Neural progenitor cell (in vitro differentiated cells): Measurements from ENCODE around the gene FBLN1. TPM values are rescaled to one million over a fixed set of nuclear protein-coding genes. Genes with fewer than 3 reads are reported as not detected.

ENCODE experiments used
- DNase-seq: peaks from one replicate; pipeline ENCODE4 v3.0.0-alpha.2; 2016; ENCODE audit warnings: low spot score
- H2AFZ ChIP-seq: fragments of 200-600 bp; sonication (generic); replicated peaks from 2 replicates; pipeline ENCODE4 v1.6.1; 2016; ENCODE audit warnings: antibody characterized with exemption
- H3F3A ChIP-seq: fragments of 200-600 bp; sonication (generic); 2 replicates; pipeline ENCODE4 v1.6.1; 2016; ENCODE audit warnings: antibody characterized with exemption, low read depth
- H3K27ac ChIP-seq: fragments of 200-600 bp; sonication (generic); 2 replicates; pipeline ENCODE4 v1.5.1; 2016; ENCODE audit warnings: mild to moderate bottlenecking
- H3K27me3 ChIP-seq: fragments of 200-600 bp; sonication (generic); 2 replicates; pipeline ENCODE4 v1.6.1; 2016; ENCODE audit warnings: mild to moderate bottlenecking, moderate library complexity
- H3K36me3 ChIP-seq: fragments of 200-600 bp; sonication (generic); 2 replicates; pipeline ENCODE4 v1.5.1; 2016
- H3K4me1 ChIP-seq: fragments of 200-600 bp; sonication (generic); 2 replicates; pipeline ENCODE4 v1.6.1; 2016; ENCODE audit warnings: mixed run types
- H3K4me2 ChIP-seq: fragments of 200-600 bp; sonication (generic); 2 replicates; pipeline ENCODE4 v1.6.1; 2016
- H3K4me3 ChIP-seq: fragments of 200-600 bp; sonication (generic); 2 replicates; pipeline ENCODE4 v1.5.1; 2016
- H3K79me2 ChIP-seq: fragments of 200-600 bp; sonication (generic); 2 replicates; pipeline ENCODE4 v1.6.1; 2016; ENCODE audit warnings: low read depth
- H3K9ac ChIP-seq: fragments of 200-600 bp; sonication (generic); 2 replicates; pipeline ENCODE4 v1.6.1; 2016
- H3K9me3 ChIP-seq: fragments of 200-600 bp; sonication (generic); 2 replicates; pipeline ENCODE4 v1.5.1; 2016; ENCODE audit warnings: low read depth
- H4K20me1 ChIP-seq: fragments of 200-600 bp; sonication (generic); 2 replicates; pipeline ENCODE4 v1.6.1; 2016; ENCODE audit warnings: low read depth
- H3K27ac Mint-ChIP-seq: 3 replicates; pipeline ENCODE4 v1.8.0; 2021; ENCODE audit warnings: mixed read lengths
- H3K27me3 Mint-ChIP-seq: 2 replicates; pipeline ENCODE4 v1.8.0; 2022; ENCODE audit warnings: low read depth, mild to moderate bottlenecking, inconsistent platforms, moderate library complexity, mixed read lengths; ENCODE audit not compliant: insufficient read depth
- H3K36me3 Mint-ChIP-seq: 3 replicates; pipeline ENCODE4 v1.8.0; 2021; ENCODE audit warnings: mixed read lengths
- H3K4me1 Mint-ChIP-seq: 3 replicates; pipeline ENCODE4 v1.8.0; 2021; ENCODE audit warnings: mixed read lengths
- H3K4me3 Mint-ChIP-seq: 3 replicates; pipeline ENCODE4 v1.8.0; 2021; ENCODE audit warnings: mild to moderate bottlenecking, moderate library complexity, mixed read lengths
- H3K9me3 Mint-ChIP-seq: 3 replicates; pipeline ENCODE4 v1.8.0; 2020; ENCODE audit warnings: mixed read lengths
- EZH2 ChIP-seq: fragments of 200-600 bp; sonication (generic); IDR thresholded peaks from 2 replicates; pipeline ENCODE4 v1.6.1; 2017; ENCODE audit warnings: antibody characterized with exemption, mild to moderate bottlenecking, moderate library complexity
- EZH2phosphoT487 ChIP-seq: fragments of 200-600 bp; sonication (generic); IDR thresholded peaks from 2 replicates; pipeline ENCODE4 v1.6.1; 2017; ENCODE audit warnings: antibody characterized with exemption
- total RNA-seq: library from RNA; depleted of rRNA; stranded (reverse); fragments of >200 nt; gene quantifications from 2 replicates; pipeline ENCODE4 v1.2.3, GENCODE V29; 2015; ENCODE audit warnings: low replicate concordance
- TF ChIP-seq, protein P1 (sequence below): fragments of 200-600 bp; sonication (generic); IDR thresholded peaks from 2 replicates; pipeline ENCODE4 v1.5.1; 2017; ENCODE audit warnings: antibody characterized with exemption, mild to moderate bottlenecking

Gene FBLN1
- total RNA-seq, 1 donor from 2014 or later, result 84.3 TPM

DNA sequence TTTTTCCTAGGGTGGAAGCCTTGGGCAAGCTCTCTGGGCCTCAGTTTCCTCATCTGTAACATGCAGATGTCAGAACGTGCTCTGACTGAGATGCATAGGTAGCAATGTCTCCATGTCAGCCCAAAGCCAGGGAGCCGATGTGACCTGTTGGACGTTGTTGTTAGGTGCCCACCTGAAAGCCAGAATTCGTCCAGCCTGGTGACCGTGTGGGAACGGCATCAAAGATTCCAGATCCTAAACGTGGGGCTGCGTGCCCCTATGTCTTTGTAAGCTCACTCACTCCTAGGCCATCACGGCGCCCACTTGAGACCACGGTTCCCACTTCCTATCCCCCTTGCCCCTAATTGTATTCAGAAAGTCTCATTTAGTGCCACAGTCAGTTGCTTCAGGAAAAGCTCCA is 48.2 kb downstream of the FBLN1 start:
- Histone ChIP-seq H3K27me3 (no peaks in the 10 kb centered on the region), H3K4me3 (no peak overlapping the region), H3K79me2 (no peaks in the 10 kb centered on the region), H3K36me3 (no peaks in the 10 kb centered on the region), H3F3A (peaks cover 18% of the 10 kb centered on the region), H3K4me2 (no peak overlapping the region), H2AFZ (no peak overlapping the region), H4K20me1 (no peaks in the 10 kb centered on the region), H3K9me3 (no peaks in the 10 kb centered on the region), H3K9ac (no peak overlapping the region), H3K4me1 (peaks cover 10% of the 10 kb centered on the region), H3K27ac (no peak overlapping the region)
- peaks cover 4% of the 10 kb centered on the region for H3K9me3 Mint-ChIP-seq
- DNase-seq, result no peak
- peak overlapping the region; percentile 66 for H3K27ac Mint-ChIP-seq
- H3K27me3 Mint-ChIP-seq, result peaks cover 17% of the 10 kb centered on the region
- H3K4me3 Mint-ChIP-seq, result no peak overlapping the region
- peaks cover 18% of the 10 kb centered on the region for H3K36me3 Mint-ChIP-seq
- peaks cover 35% of the 10 kb centered on the region for H3K4me1 Mint-ChIP-seq
- no peak for TF ChIP-seq EZH2phosphoT487

DNA sequence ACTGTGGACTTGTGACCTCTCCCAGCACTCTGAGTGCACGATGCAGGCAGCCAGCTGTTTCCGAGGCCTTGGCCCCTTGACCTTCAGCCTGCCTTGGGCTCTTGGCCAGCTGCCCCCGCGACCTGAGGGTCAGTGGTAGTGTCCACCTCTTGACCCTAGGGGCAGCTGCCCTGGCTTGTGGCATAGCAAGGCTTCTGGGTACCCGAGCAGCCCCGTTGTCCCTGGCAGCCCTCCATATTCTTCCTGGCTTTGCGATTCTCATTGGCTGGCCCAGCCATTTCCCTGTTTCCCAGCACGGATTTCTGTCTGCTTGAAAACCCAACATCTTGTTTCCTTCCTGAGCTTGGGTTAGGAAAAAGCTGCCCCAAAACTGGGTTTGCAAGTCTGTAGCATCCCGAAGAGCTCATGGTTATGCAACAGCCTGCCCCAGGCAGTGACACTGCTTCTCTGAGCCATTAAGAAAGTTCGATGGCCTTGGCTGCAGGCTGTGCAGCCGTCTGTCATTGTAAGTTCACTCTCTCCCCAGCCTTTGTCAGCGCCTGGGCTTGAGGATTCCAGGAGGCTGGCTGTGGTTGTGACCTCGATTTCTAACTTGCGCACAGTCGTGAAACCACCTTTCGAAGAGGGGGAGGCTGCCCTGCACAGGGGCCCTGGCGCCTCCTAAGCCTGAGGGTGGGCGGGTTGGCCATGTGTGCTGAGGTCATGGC is 48.8 kb downstream of the FBLN1 start:
- Histone ChIP-seq H3K4me2 (no peak overlapping the region), H2AFZ (no peak overlapping the region), H3K79me2 (no peaks in the 10 kb centered on the region), H3K27me3 (no peaks in the 10 kb centered on the region), H3K9ac (no peak overlapping the region), H4K20me1 (no peaks in the 10 kb centered on the region), H3K9me3 (no peaks in the 10 kb centered on the region), H3K27ac (peak overlapping the region; percentile 11), H3K36me3 (no peaks in the 10 kb centered on the region), H3K4me1 (peaks cover 10% of the 10 kb centered on the region), H3F3A (peaks cover 18% of the 10 kb centered on the region), H3K4me3 (no peak overlapping the region)
- Mint-ChIP-seq H3K27ac (peak overlapping the region; percentile 79), H3K4me1 (peaks cover 35% of the 10 kb centered on the region), H3K27me3 (peaks cover 18% of the 10 kb centered on the region), H3K36me3 (peaks cover 21% of the 10 kb centered on the region), H3K4me3 (no peak overlapping the region), H3K9me3 (peaks cover 4% of the 10 kb centered on the region)
- DNase-seq, result no peak
- TF ChIP-seq, protein P1, sequence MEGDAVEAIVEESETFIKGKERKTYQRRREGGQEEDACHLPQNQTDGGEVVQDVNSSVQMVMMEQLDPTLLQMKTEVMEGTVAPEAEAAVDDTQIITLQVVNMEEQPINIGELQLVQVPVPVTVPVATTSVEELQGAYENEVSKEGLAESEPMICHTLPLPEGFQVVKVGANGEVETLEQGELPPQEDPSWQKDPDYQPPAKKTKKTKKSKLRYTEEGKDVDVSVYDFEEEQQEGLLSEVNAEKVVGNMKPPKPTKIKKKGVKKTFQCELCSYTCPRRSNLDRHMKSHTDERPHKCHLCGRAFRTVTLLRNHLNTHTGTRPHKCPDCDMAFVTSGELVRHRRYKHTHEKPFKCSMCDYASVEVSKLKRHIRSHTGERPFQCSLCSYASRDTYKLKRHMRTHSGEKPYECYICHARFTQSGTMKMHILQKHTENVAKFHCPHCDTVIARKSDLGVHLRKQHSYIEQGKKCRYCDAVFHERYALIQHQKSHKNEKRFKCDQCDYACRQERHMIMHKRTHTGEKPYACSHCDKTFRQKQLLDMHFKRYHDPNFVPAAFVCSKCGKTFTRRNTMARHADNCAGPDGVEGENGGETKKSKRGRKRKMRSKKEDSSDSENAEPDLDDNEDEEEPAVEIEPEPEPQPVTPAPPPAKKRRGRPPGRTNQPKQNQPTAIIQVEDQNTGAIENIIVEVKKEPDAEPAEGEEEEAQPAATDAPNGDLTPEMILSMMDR, result no peak
- TF ChIP-seq EZH2, result no peak
- no peak for TF ChIP-seq EZH2phosphoT487

DNA sequence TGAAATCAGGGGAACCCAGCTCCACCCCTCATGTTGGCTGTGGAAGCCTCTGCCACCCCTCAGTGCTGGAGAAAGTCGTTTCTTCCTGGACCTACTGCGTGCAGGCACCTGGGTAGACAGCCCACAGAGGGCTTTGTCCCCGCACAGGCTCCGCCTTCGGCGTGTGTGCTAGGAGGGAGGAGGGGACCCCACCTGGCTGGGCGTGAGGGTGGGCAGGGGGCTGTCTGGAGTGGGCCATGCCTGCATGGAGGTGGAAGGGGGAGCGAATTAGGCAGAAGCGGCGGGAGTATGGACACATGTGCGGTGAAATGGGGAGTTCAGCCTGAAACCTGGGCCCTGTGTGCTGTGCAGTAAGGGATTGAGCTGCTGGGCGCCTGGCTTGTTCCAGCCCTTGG is 49.3 kb downstream of the FBLN1 start:
- Histone ChIP-seq H3K4me2 (no peak overlapping the region), H3K27ac (peak overlapping the region; percentile 11), H3K27me3 (no peaks in the 10 kb centered on the region), H3K79me2 (no peaks in the 10 kb centered on the region), H3K36me3 (no peaks in the 10 kb centered on the region), H3F3A (peaks cover 18% of the 10 kb centered on the region), H4K20me1 (no peaks in the 10 kb centered on the region), H3K4me3 (no peak overlapping the region), H2AFZ (no peak overlapping the region), H3K4me1 (peaks cover 10% of the 10 kb centered on the region), H3K9me3 (no peaks in the 10 kb centered on the region), H3K9ac (no peak overlapping the region)
- no peak for TF ChIP-seq EZH2
- TF ChIP-seq, protein P1, result no peak
- no peak for TF ChIP-seq EZH2phosphoT487
- Mint-ChIP-seq H3K36me3 (peaks cover 24% of the 10 kb centered on the region), H3K4me3 (no peak overlapping the region), H3K4me1 (peaks cover 35% of the 10 kb centered on the region), H3K27me3 (peaks cover 17% of the 10 kb centered on the region), H3K27ac (no peak overlapping the region), H3K9me3 (peaks cover 2% of the 10 kb centered on the region)
- no peak for DNase-seq

DNA sequence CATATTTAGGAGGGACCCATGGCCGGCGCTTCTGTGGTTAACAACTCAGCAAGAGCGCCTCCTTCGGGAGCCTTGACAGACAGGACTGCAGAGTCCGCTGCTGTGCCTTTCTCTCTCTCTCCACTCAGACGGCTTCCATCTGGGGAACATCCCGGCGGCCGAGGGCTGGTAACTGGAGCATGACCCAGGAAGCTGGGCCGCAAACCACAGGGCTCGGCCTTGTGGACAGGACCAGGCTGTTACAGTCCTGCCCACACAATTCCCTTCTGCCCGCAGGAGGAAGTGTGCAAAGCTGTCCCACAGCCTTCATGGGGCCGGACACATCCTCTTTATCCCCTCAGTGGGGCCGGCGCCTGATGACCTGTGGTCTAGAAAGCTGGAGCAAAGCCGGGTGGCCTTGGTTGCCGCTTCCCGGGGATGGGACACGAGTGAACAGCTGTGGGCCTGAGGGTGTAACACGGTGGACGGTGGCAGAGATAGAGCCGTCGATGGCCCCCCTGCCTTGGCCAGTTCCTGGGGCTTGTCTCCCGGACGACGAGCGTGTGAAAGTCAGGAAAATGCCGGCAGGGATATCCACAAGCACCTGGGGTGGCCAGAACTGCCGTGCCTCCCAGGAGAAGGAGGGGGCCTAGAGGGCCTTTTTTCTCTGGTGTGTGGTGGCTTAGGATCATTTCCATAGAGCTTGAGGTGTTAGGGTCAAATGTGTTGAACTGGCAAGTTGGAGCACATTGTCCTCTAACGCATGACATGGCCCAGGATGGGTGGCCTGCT is 50.1 kb downstream of the FBLN1 start:
- H3K4me3 ChIP-seq, result no peak overlapping the region
- no peaks in the 10 kb centered on the region for H3K79me2 ChIP-seq
- H3K9me3 ChIP-seq, result no peaks in the 10 kb centered on the region
- H3K4me3 Mint-ChIP-seq, result peak overlapping the region; percentile 30
- peak; percentile 45 for DNase-seq
- no peaks in the 10 kb centered on the region for H3K36me3 ChIP-seq
- H3K4me2 ChIP-seq, result no peak overlapping the region
- H3K9me3 Mint-ChIP-seq, result peaks cover 2% of the 10 kb centered on the region
- no peak overlapping the region for H3K27ac ChIP-seq
- H3K9ac ChIP-seq, result no peak overlapping the region
- peaks cover 35% of the 10 kb centered on the region for H3K4me1 Mint-ChIP-seq
- peaks cover 18% of the 10 kb centered on the region for H3F3A ChIP-seq
- TF ChIP-seq EZH2phosphoT487 (no peak), EZH2 (no peak)
- TF ChIP-seq, protein P1, result peak; percentile 23
- H3K27me3 Mint-ChIP-seq, result peaks cover 13% of the 10 kb centered on the region
- H3K27ac Mint-ChIP-seq, result peak overlapping the region; percentile 66
- H2AFZ ChIP-seq, result no peak overlapping the region
- H3K4me1 ChIP-seq, result peaks cover 10% of the 10 kb centered on the region
- peaks cover 27% of the 10 kb centered on the region for H3K36me3 Mint-ChIP-seq
- H3K27me3 ChIP-seq, result no peaks in the 10 kb centered on the region
- no peaks in the 10 kb centered on the region for H4K20me1 ChIP-seq
